Measurements from ENCODE around the gene CIDEB. TPM values are rescaled to one million over a fixed set of nuclear protein-coding genes. Genes with fewer than 3 reads are reported as not detected.

Gene CIDEB
- total RNA-seq, 1 donor from 2014 or later, result 4.7 TPM

DNA sequence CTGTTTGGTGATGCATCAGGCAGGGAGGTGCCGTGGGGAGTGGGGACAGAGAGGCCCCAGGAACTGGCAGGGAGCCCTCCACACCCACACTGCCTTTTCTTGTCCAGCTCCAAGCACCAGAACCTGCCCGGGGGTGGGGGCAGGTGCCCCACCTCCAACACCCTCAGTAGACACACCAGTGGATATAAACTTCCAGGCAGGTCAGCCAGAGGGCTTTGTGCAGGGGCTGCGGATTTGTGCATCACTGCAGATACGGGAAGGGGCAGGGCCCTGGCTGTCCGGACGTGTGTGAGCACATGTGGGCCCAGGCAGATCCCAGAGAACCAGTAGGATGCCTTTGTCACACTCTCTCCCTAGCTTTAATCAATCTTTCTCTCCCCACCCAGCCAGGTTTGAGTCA is 43.5 kb downstream of the CIDEB start:
- Histone ChIP-seq H3K27ac (ENCODE audit: low read depth, low read length) (no peak overlapping the region), H3K9me3 (ENCODE audit: control insufficient read depth in 3 of 3, low read length in 3 of 3) (no peaks in the 10 kb centered on the region), H3K4me3 (ENCODE audit: low read length in 3 of 3) (no peak overlapping the region), H3K36me3 (ENCODE audit: control insufficient read depth in 3 of 3, insufficient read depth in 3 of 3, low read length in 3 of 3) (peaks cover 25 to 44% (median 31%) of the 10 kb centered on the region in 3 donors), H3K9ac (ENCODE audit: low read depth in 1 of 3, low read length in 3 of 3) (no peak overlapping the region), H3K4me1 (ENCODE audit: control insufficient read depth in 3 of 3, insufficient read depth in 3 of 3, low read length in 3 of 3) (no peaks in the 10 kb centered on the region), H3K27me3 (ENCODE audit: control insufficient read depth in 3 of 3, insufficient read depth in 3 of 3, low read length in 3 of 3) (no peaks in the 10 kb centered on the region)

DNA sequence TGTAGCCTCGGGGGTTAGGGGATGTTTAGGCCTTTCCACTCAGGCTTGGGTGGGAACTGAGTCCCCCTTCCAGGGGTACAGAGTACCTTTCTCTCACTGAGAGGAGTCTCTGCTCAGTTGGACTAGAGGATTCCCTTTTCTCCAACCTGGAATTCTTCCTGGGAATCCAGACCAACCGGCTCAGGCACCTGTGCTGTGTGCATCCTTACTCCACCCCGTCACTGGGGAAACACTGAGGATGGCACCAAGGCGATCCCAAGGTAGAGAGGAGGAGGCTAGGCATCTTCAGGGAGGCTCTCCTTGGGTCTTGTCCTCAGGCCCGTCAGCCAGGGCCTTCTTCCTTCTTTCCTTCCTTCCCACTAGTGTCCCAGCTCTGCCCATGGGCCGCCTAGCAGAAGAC is 43.9 kb downstream of the CIDEB start:
- Histone ChIP-seq H3K36me3 (ENCODE audit: control insufficient read depth in 3 of 3, insufficient read depth in 3 of 3, low read length in 3 of 3) (peaks cover 21 to 39% (median 26%) of the 10 kb centered on the region in 3 donors), H3K27me3 (ENCODE audit: control insufficient read depth in 3 of 3, insufficient read depth in 3 of 3, low read length in 3 of 3) (no peaks in the 10 kb centered on the region), H3K9me3 (ENCODE audit: control insufficient read depth in 3 of 3, low read length in 3 of 3) (no peaks in the 10 kb centered on the region), H3K4me3 (ENCODE audit: low read length in 3 of 3) (no peak overlapping the region), H3K4me1 (ENCODE audit: control insufficient read depth in 3 of 3, insufficient read depth in 3 of 3, low read length in 3 of 3) (no peaks in the 10 kb centered on the region), H3K9ac (ENCODE audit: low read depth in 1 of 3, low read length in 3 of 3) (no peak overlapping the region), H3K27ac (ENCODE audit: low read depth, low read length) (no peak overlapping the region)

- no peak within 1 kb of the TSS for H3K4me3 ChIP-seq (ENCODE audit: low read length in 3 of 3)
- no peaks in the 10 kb centered on the region for H3K9me3 ChIP-seq (ENCODE audit: control insufficient read depth in 3 of 3, low read length in 3 of 3)
- H3K4me1 ChIP-seq (ENCODE audit: control insufficient read depth in 3 of 3, insufficient read depth in 3 of 3, low read length in 3 of 3), result no peaks in the 10 kb centered on the region
- peaks cover 20 to 32% (median 24%) of the 10 kb centered on the region in 3 donors for H3K36me3 ChIP-seq (ENCODE audit: control insufficient read depth in 3 of 3, insufficient read depth in 3 of 3, low read length in 3 of 3)
- H3K27ac ChIP-seq (ENCODE audit: low read depth, low read length), result no peak within 1 kb of the TSS
- H3K27me3 ChIP-seq (ENCODE audit: control insufficient read depth in 3 of 3, insufficient read depth in 3 of 3, low read length in 3 of 3), result no peaks in the 10 kb centered on the region
- no peak within 1 kb of the TSS for H3K9ac ChIP-seq (ENCODE audit: low read depth in 1 of 3, low read length in 3 of 3)
These were observed 44.7 kb downstream of the CIDEB start, which contains the start of gene TGM1 for GRCh38 chr14:24262821-24263733. Gene TGM1, minus strand, starts transcription at chr14:24263177. Its CDS starts 825 bp downstream, at chr14:24262352.

GRCh38 chr14:24261969-24262327 is 45.8 kb downstream of the CIDEB start:
- H3K4me1 ChIP-seq (ENCODE audit: control insufficient read depth in 3 of 3, insufficient read depth in 3 of 3, low read length in 3 of 3), result no peaks in the 10 kb centered on the region
- H3K4me3 ChIP-seq (ENCODE audit: low read length in 3 of 3), result no peak overlapping the region
- no peak overlapping the region for H3K27ac ChIP-seq (ENCODE audit: low read depth, low read length)
- no peaks in the 10 kb centered on the region for H3K27me3 ChIP-seq (ENCODE audit: control insufficient read depth in 3 of 3, insufficient read depth in 3 of 3, low read length in 3 of 3)
- peaks cover 13 to 23% (median 15%) of the 10 kb centered on the region in 3 donors for H3K36me3 ChIP-seq (ENCODE audit: control insufficient read depth in 3 of 3, insufficient read depth in 3 of 3, low read length in 3 of 3)
- no peaks in the 10 kb centered on the region for H3K9me3 ChIP-seq (ENCODE audit: control insufficient read depth in 3 of 3, low read length in 3 of 3)
- H3K9ac ChIP-seq (ENCODE audit: low read depth in 1 of 3, low read length in 3 of 3), result no peak overlapping the region

DNA sequence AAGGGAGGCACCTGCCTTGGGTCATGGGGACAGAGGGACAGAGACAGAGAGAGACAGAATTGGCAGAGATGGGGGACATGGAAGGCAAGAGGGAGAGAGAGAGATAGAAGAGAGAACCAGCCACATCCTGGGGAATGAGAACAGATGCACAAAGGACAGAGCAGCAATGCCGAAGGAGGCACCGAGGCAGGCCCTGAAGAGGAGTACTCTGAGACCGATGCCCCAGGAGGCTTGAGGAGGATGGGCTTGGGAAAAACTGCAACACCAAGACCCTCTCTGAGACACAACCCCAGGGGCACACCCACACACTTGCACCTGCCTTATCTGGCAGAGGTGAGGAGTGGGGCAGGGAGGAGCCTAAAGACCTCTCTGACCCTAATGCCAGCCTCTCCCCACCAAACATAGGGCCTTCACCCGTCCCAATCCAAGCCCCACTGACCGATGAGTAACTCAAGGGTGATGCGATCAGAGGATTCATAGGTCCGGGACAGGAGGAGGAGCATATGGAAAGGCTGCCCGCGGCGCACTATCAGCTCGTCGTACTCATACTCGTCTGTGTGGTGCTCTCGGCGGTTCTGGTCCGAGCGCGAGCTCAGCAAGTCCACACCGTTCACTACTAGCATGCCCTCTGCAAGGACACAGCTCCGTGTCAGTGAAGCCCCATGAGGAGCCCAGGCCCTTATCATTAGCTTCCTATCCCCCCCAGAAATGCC is 46.4 kb downstream of the CIDEB start:
- Histone ChIP-seq H3K9ac (ENCODE audit: low read depth in 1 of 3, low read length in 3 of 3) (no peak overlapping the region), H3K4me1 (ENCODE audit: control insufficient read depth in 3 of 3, insufficient read depth in 3 of 3, low read length in 3 of 3) (no peaks in the 10 kb centered on the region), H3K36me3 (ENCODE audit: control insufficient read depth in 3 of 3, insufficient read depth in 3 of 3, low read length in 3 of 3) (peaks cover 7 to 17% (median 9%) of the 10 kb centered on the region in 3 donors), H3K4me3 (ENCODE audit: low read length in 3 of 3) (no peak overlapping the region), H3K9me3 (ENCODE audit: control insufficient read depth in 3 of 3, low read length in 3 of 3) (no peaks in the 10 kb centered on the region), H3K27me3 (ENCODE audit: control insufficient read depth in 3 of 3, insufficient read depth in 3 of 3, low read length in 3 of 3) (no peaks in the 10 kb centered on the region), H3K27ac (ENCODE audit: low read depth, low read length) (no peak overlapping the region)

- H3K4me1 ChIP-seq (ENCODE audit: control insufficient read depth in 3 of 3, insufficient read depth in 3 of 3, low read length in 3 of 3), result no peaks in the 10 kb centered on the region
- no peak overlapping the region for H3K9ac ChIP-seq (ENCODE audit: low read depth in 1 of 3, low read length in 3 of 3)
- H3K9me3 ChIP-seq (ENCODE audit: control insufficient read depth in 3 of 3, low read length in 3 of 3), result no peaks in the 10 kb centered on the region
- no peaks in the 10 kb centered on the region for H3K27me3 ChIP-seq (ENCODE audit: control insufficient read depth in 3 of 3, insufficient read depth in 3 of 3, low read length in 3 of 3)
- no peak overlapping the region for H3K4me3 ChIP-seq (ENCODE audit: low read length in 3 of 3)
- H3K27ac ChIP-seq (ENCODE audit: low read depth, low read length), result no peak overlapping the region
- peaks cover 4 to 12% (median 5%) of the 10 kb centered on the region in 3 donors for H3K36me3 ChIP-seq (ENCODE audit: control insufficient read depth in 3 of 3, insufficient read depth in 3 of 3, low read length in 3 of 3)
These were observed 47.0 kb downstream of the CIDEB start for GRCh38 chr14:24260780-24261157.

- no peaks in the 10 kb centered on the region for H3K9me3 ChIP-seq (ENCODE audit: control insufficient read depth in 3 of 3, low read length in 3 of 3)
- H3K9ac ChIP-seq (ENCODE audit: low read depth in 1 of 3, low read length in 3 of 3), result no peak overlapping the region
- H3K4me3 ChIP-seq (ENCODE audit: low read length in 3 of 3), result no peak overlapping the region
- H3K36me3 ChIP-seq (ENCODE audit: control insufficient read depth in 3 of 3, insufficient read depth in 3 of 3, low read length in 3 of 3), result peaks cover 2 to 6% (median 4%) of the 10 kb centered on the region in 3 donors
- H3K4me1 ChIP-seq (ENCODE audit: control insufficient read depth in 3 of 3, insufficient read depth in 3 of 3, low read length in 3 of 3), result no peaks in the 10 kb centered on the region
- no peak overlapping the region for H3K27ac ChIP-seq (ENCODE audit: low read depth, low read length)
- no peaks in the 10 kb centered on the region for H3K27me3 ChIP-seq (ENCODE audit: control insufficient read depth in 3 of 3, insufficient read depth in 3 of 3, low read length in 3 of 3)
These were observed 47.6 kb downstream of the CIDEB start for GRCh38 chr14:24260026-24260779.

GRCh38 chr14:24259282-24260025 is 48.3 kb downstream of the CIDEB start:
- H3K27me3 ChIP-seq (ENCODE audit: control insufficient read depth in 3 of 3, insufficient read depth in 3 of 3, low read length in 3 of 3), result no peaks in the 10 kb centered on the region
- peaks cover 3 to 7% (median 5%) of the 10 kb centered on the region in 3 donors for H3K36me3 ChIP-seq (ENCODE audit: control insufficient read depth in 3 of 3, insufficient read depth in 3 of 3, low read length in 3 of 3)

DNA sequence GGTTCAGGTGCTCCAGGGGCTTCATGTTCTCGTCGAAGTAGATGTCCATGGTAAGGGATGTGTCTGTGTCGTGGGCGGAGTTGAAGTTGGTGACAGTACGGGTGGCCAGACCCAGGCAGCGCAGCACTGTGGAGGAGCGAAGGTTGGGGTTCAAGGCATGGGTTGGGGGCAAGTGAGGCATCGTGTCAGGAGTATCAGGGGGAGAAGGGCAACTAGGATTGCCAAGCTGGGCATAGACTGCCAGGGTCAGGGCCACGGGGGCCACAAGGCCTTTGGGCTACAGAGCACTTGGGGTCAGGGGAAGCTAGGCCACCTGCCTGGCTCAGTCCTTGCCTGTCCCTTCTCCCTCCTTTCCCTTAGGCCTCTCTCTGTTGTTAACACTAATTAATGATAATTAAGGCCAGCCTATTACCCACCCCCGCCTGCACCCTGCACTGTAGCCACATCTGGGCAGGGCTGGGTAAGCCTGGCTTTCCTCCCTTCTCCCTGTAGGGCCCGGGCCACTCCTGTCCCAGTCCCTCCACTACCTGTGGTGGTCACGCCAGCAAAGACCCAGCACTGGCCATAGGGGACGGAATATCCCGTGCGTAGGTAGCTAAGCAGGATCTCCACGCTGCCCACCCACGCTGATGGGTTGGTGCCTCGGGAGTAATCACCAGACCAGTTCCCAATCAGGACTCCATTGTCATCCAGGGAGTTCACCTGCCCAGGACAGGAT is 49.1 kb downstream of the CIDEB start:
- no peaks in the 10 kb centered on the region for H3K27me3 ChIP-seq (ENCODE audit: control insufficient read depth in 3 of 3, insufficient read depth in 3 of 3, low read length in 3 of 3)
- no peak overlapping the region for H3K9ac ChIP-seq (ENCODE audit: low read depth in 1 of 3, low read length in 3 of 3)
- H3K4me1 ChIP-seq (ENCODE audit: control insufficient read depth in 3 of 3, insufficient read depth in 3 of 3, low read length in 3 of 3), result no peaks in the 10 kb centered on the region

More at GRCh38 chr14:24259282-24260025, 48.3 kb downstream of the CIDEB start:
- H3K27ac ChIP-seq (ENCODE audit: low read depth, low read length), result no peak overlapping the region
- H3K4me3 ChIP-seq (ENCODE audit: low read length in 3 of 3), result no peak overlapping the region
- H3K9ac ChIP-seq (ENCODE audit: low read depth in 1 of 3, low read length in 3 of 3), result no peak overlapping the region
- no peaks in the 10 kb centered on the region for H3K9me3 ChIP-seq (ENCODE audit: control insufficient read depth in 3 of 3, low read length in 3 of 3)
- H3K4me1 ChIP-seq (ENCODE audit: control insufficient read depth in 3 of 3, insufficient read depth in 3 of 3, low read length in 3 of 3), result no peaks in the 10 kb centered on the region

More for the DNA sequence above, 49.1 kb downstream of the CIDEB start:
- no peak overlapping the region for H3K27ac ChIP-seq (ENCODE audit: low read depth, low read length)
- H3K4me3 ChIP-seq (ENCODE audit: low read length in 3 of 3), result no peak overlapping the region
- no peaks in the 10 kb centered on the region for H3K9me3 ChIP-seq (ENCODE audit: control insufficient read depth in 3 of 3, low read length in 3 of 3)
- H3K36me3 ChIP-seq (ENCODE audit: control insufficient read depth in 3 of 3, insufficient read depth in 3 of 3, low read length in 3 of 3), result peaks cover 2 to 7% (median 5%) of the 10 kb centered on the region in 3 donors

Measured in skeletal muscle tissue (tissue), 4 donors.